Measurements from ENCODE around the gene PRDM4.

GRCh38 chr12:107767466-107767865, 6.5 kb upstream of the PRDM4 start:
- TF ChIP-seq CTCF (conservative IDR thresholded peaks at IDR 0.05 in 1 of 2, IDR thresholded peaks at IDR 0.05 in 1 of 2; ENCODE audit: low read depth in 1 of 2, low read length in 2 of 2) (no peak), EZH2 (IDR thresholded peaks at IDR 0.05; ENCODE audit: low read length, missing control alignments) (no peak)

Data from fibroblast of lung (primary cell).